ENCODE results near the gene ZNF221. TPM values are rescaled to one million over a fixed set of nuclear protein-coding genes. Genes with fewer than 3 reads are reported as not detected.

The ZNF221 gene
- total RNA-seq, 1 experiment from 2014 or later: 2.5 TPM

DNA sequence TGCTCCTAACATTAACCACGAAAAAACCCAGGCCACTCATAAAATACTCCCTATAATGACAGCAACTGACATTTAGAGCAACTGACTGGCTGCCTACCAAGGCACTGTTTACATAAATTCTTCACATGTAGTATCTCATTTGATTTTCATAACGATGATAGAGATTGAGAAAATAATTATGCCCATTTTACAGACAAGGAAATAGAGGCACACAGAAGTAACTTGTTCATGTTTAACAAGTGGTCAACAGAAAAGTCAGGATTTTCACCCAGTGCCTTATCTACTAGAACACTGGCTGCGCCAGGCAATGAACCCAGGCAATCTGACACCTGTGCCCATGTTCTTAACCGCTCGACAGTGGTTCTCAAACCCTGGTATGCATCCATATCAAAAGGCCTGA, 22.2 kb upstream of the ZNF221 start (continued):
- TF ChIP-seq, protein P1, sequence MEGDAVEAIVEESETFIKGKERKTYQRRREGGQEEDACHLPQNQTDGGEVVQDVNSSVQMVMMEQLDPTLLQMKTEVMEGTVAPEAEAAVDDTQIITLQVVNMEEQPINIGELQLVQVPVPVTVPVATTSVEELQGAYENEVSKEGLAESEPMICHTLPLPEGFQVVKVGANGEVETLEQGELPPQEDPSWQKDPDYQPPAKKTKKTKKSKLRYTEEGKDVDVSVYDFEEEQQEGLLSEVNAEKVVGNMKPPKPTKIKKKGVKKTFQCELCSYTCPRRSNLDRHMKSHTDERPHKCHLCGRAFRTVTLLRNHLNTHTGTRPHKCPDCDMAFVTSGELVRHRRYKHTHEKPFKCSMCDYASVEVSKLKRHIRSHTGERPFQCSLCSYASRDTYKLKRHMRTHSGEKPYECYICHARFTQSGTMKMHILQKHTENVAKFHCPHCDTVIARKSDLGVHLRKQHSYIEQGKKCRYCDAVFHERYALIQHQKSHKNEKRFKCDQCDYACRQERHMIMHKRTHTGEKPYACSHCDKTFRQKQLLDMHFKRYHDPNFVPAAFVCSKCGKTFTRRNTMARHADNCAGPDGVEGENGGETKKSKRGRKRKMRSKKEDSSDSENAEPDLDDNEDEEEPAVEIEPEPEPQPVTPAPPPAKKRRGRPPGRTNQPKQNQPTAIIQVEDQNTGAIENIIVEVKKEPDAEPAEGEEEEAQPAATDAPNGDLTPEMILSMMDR (IDR thresholded peaks at IDR 0.05 in 2 of 3, conservative IDR thresholded peaks at IDR 0.05 in 1 of 3; ENCODE audit: borderline replicate concordance in 1 of 3, insufficient read depth in 1 of 3, low read depth in 2 of 3, low read length in 2 of 3): no peak
- TF ChIP-seq CBX3 (IDR thresholded peaks at IDR 0.05; ENCODE audit: low read depth): no peak
- TF ChIP-seq ZNF274 (IDR thresholded peaks at IDR 0.05; ENCODE audit: low read depth, low read length): no peak
- TF ChIP-seq ZFX (IDR thresholded peaks at IDR 0.05): no peak
- no peak for TF ChIP-seq CEBPB (IDR thresholded peaks at IDR 0.05; ENCODE audit: low read depth)
- TF ChIP-seq TCF7L2 (IDR thresholded peaks at IDR 0.05; ENCODE audit: borderline replicate concordance, extremely low read depth, insufficient read depth, insufficient read length): no peak
- no peak for TF ChIP-seq EGR1 (IDR thresholded peaks at IDR 0.05; ENCODE audit: low read depth)
- no peak for TF ChIP-seq POLR2A (IDR thresholded peaks at IDR 0.05; ENCODE audit: borderline replicate concordance, extremely low read depth, insufficient read depth, insufficient read length)
- no peak for TF ChIP-seq YY1 (IDR thresholded peaks at IDR 0.05; ENCODE audit: extremely low read depth, insufficient replicate concordance, low read depth, low read length)

DNA sequence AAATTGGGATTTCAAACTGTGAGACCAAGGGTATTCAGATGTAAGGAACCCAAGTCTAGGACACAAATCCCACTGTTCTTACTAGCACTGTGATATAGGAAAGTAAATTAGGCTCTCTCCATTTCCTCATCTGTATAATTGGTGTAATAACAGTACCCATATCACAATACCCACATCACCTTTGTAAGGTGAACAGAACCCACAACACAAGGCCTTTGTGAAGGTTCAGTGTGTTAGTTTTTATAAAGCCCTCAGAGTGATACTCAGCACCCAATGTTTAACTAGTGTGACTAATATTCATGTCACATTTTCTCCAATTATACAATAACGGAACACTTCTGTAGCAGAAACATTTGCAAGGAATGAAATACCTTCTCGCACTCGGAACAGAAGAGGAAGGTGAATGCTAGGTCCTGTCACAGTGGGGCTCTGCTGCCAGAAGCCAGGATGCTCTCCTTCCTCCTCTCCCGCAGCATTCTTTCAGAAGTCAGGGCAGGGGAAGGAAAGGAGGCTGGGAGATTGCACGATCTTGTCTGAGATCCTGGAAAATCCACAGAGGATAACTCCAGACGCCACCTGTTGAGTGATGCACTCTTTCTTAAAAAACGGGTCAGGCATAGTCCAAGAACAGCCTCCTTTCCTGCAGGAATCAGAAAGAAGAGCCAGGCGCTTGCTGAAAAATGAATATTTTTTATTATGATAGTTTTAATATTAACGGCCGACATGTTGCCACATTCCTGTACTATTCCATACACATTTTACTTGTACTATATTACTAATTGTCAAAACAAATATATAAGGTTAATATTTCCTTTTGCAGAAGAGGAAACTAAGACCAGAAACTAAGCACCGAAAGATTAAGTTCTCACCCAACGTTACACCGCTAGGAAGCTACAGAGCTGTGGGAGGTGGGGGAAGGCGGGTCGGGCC, 16.7 kb upstream of the ZNF221 start:
- Histone ChIP-seq H3K27me3 (ENCODE audit: insufficient read depth, low read length) (no peaks in the 10 kb centered on the region), H3K9me3 (ENCODE audit: control insufficient read depth in 1 of 2, insufficient read depth in 1 of 2, low read depth in 1 of 2, low read length in 2 of 2) (no peaks in the 10 kb centered on the region), H4K20me1 (ENCODE audit: insufficient read depth) (no peaks in the 10 kb centered on the region), H3K36me3 (ENCODE audit: control insufficient read depth in 1 of 2, insufficient read depth in 2 of 2, low read length in 2 of 2) (peaks cover 16 to 29% of the 10 kb centered on the region in 2 experiments; a peak in 3 of 4 replicates), H3K79me2 (ENCODE audit: insufficient read depth, low read length) (peaks cover 3% of the 10 kb centered on the region; the same call in 1 of the 2 replicates), H3K4me2 (ENCODE audit: low read length) (peak overlapping the region; percentile 83), H3K27ac (ENCODE audit: low read depth, low read length) (peak overlapping the region; percentile 58), H3K9ac (ENCODE audit: low read length) (peak overlapping the region; percentile 64), H3K9me2 (ENCODE audit: insufficient read depth) (no peaks in the 10 kb centered on the region), H3K4me3 (replicated peaks in 1 of 2; ENCODE audit: low read depth in 1 of 2, low read length in 2 of 2) (peak overlapping the region; percentile 58 to 71), H2AFZ (ENCODE audit: low read depth, low read length, poor library complexity, severe bottlenecking) (peak overlapping the region; percentile 89), H3K4me1 (ENCODE audit: control insufficient read depth in 1 of 2, insufficient read depth in 2 of 2, low read length in 2 of 2) (peaks cover 5 to 14% of the 10 kb centered on the region in 2 experiments)
- ATAC-seq (no peak), DNase-seq (ENCODE audit: low read depth, low spot score) (no peak)
- TSS peak; percentile 68 for BruUV-seq (replicated peaks)
- intact Hi-C loops (cut with micrococcal nuclease): no loop called here
- TF ChIP-seq SRF (IDR thresholded peaks at IDR 0.05; ENCODE audit: low read depth) (no peak), ZNF274 (IDR thresholded peaks at IDR 0.05; ENCODE audit: low read depth, low read length) (no peak), RAD21 (IDR thresholded peaks at IDR 0.05; ENCODE audit: low read depth) (no peak)
- CTCF ChIA-PET: interaction anchor here (1.0 kb wide), 1 partner anchor 17 kb away, joined by 8 read pairs; the partner anchor contains the start of gene ZNF221
- RAD21 ChIA-PET (ENCODE audit: low non-redundant PET in 1 of 2, low total read pairs in 2 of 2, uncharacterized antibody in 2 of 2, unreplicated experiment in 2 of 2): no interaction called here
- POLR2A ChIA-PET: interaction anchor here (0.8 to 1.2 kb wide), 4 partner anchors 9 to 231 kb away, joined by 3 to 6 read pairs (median 4); partner anchors contain the start of genes ZNF221, ZNF226 and ZNF283
